HG03520 (cell line): ENCODE data around the gene SORBS1.
"Not testable (repeated sequence)": the region's sequence is repeated elsewhere in the genome, so short reads cannot be mapped to it uniquely, and the experiment has no call there.

ENCODE experiments used
- ATAC-seq: cut with Tn5 transposase; IDR thresholded peaks from one replicate; pipeline ENCODE4 v1.9.1; 2021; ENCODE audit warnings: mild to moderate bottlenecking, moderate library complexity; ENCODE audit not compliant: unreplicated experiment

Gene SORBS1

GRCh38 chr10:95356190-95356955 lies 204.8 kb downstream of the SORBS1 start:
- no peak for ATAC-seq

- no peak for ATAC-seq
Observed at GRCh38 chr10:95355301-95355700, 205.9 kb downstream of the SORBS1 start.

GRCh38 chr10:95354110-95354509 lies 207.1 kb downstream of the SORBS1 start:
- no peak for ATAC-seq

GRCh38 chr10:95353123-95353522 lies 208.0 kb downstream of the SORBS1 start:
- no peak for ATAC-seq

GRCh38 chr10:95352684-95353083 lies 208.5 kb downstream of the SORBS1 start:
- no peak for ATAC-seq

GRCh38 chr10:95350830-95351228 lies 210.3 kb downstream of the SORBS1 start:
- no peak for ATAC-seq

GRCh38 chr10:95350219-95350829 lies 210.8 kb downstream of the SORBS1 start:
- no peak for ATAC-seq

GRCh38 chr10:95347402-95347766 lies 213.8 kb downstream of the SORBS1 start:
- ATAC-seq, result not testable (repeated sequence)

GRCh38 chr10:95346715-95347401 lies 214.3 kb downstream of the SORBS1 start:
- ATAC-seq, result no peak

- no peak for ATAC-seq
Observed at GRCh38 chr10:95343573-95343972, 217.6 kb downstream of the SORBS1 start.

GRCh38 chr10:95341716-95342130 lies 219.4 kb downstream of the SORBS1 start:
- ATAC-seq, result no peak

GRCh38 chr10:95339863-95340262 lies 221.3 kb downstream of the SORBS1 start:
- ATAC-seq, result no peak

- no peak for ATAC-seq
Observed at GRCh38 chr10:95337423-95338160, 223.6 kb downstream of the SORBS1 start.

- no peak for ATAC-seq
Observed at GRCh38 chr10:95336702-95337101, 224.5 kb downstream of the SORBS1 start.

- ATAC-seq, result no peak
Observed at GRCh38 chr10:95335933-95336699, 225.1 kb downstream of the SORBS1 start.

GRCh38 chr10:95334805-95335144 lies 226.4 kb downstream of the SORBS1 start:
- no peak for ATAC-seq

GRCh38 chr10:95333997-95334804 lies 227.0 kb downstream of the SORBS1 start:
- no peak for ATAC-seq

GRCh38 chr10:95332666-95333249 lies 228.4 kb downstream of the SORBS1 start:
- ATAC-seq, result no peak

- ATAC-seq, result no peak
Observed at GRCh38 chr10:95331596-95332130, 229.5 kb downstream of the SORBS1 start.
